Measurements from ENCODE around the gene ALDOC.

- TF ChIP-seq CTCF (conservative IDR thresholded peaks at IDR 0.05; ENCODE audit: low read length) (no peak), EZH2phosphoT487 (IDR thresholded peaks at IDR 0.05; ENCODE audit: borderline replicate concordance) (no peak)
Measured at GRCh38 chr17:28618464-28618863, 41.8 kb upstream of the ALDOC start.

Measured in Loucy (cell line).